HFF-Myc (cell line): ENCODE measurements around the gene SEPTIN6.
A peak's percentile ranks its signal among the peaks of the same experiment; 100 is the strongest.

ENCODE experiments used
- DNase-seq: peaks from one replicate; pipeline ENCODE4 v3.0.0-alpha.2; 2011; ENCODE audit warnings: low read depth; ENCODE audit errors: extremely low read depth
- H3K4me3 ChIP-seq: replicated peaks from 2 replicates; pipeline ENCODE4 v1.5.1; 2011; ENCODE audit warnings: low read depth, mild to moderate bottlenecking, control low read depth, low read length
- TF ChIP-seq, protein P1 (sequence below): IDR thresholded peaks from 2 replicates; pipeline ENCODE4 v1.5.1; 2012; ENCODE audit warnings: mild to moderate bottlenecking, low read depth, low read length, control low read depth; ENCODE audit errors: missing control alignments

Gene SEPTIN6

DNA sequence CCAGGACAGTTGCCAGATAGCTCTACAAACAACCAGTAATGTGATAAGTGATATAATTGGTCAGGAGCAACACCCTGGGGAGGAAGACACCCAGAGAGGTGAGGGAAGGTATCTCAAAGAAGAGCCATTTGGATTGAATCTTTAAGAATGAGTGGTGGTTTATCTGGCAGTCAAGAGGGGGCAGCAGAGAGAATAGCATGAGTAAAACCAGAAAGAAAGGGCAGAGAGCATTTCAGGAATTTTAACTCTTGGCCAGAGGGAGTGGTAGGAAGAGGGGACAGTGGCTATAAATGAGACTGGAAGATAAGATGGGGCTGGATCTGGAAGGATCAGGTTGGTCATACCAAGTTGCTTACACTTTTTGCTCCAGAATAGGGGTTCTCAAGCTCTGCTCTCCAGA is 5.9 kb upstream of the SEPTIN6 start:
- DNase-seq = no peak
- no peak overlapping the region for H3K4me3 ChIP-seq
- TF ChIP-seq, protein P1, sequence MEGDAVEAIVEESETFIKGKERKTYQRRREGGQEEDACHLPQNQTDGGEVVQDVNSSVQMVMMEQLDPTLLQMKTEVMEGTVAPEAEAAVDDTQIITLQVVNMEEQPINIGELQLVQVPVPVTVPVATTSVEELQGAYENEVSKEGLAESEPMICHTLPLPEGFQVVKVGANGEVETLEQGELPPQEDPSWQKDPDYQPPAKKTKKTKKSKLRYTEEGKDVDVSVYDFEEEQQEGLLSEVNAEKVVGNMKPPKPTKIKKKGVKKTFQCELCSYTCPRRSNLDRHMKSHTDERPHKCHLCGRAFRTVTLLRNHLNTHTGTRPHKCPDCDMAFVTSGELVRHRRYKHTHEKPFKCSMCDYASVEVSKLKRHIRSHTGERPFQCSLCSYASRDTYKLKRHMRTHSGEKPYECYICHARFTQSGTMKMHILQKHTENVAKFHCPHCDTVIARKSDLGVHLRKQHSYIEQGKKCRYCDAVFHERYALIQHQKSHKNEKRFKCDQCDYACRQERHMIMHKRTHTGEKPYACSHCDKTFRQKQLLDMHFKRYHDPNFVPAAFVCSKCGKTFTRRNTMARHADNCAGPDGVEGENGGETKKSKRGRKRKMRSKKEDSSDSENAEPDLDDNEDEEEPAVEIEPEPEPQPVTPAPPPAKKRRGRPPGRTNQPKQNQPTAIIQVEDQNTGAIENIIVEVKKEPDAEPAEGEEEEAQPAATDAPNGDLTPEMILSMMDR = peak; percentile 54

DNA sequence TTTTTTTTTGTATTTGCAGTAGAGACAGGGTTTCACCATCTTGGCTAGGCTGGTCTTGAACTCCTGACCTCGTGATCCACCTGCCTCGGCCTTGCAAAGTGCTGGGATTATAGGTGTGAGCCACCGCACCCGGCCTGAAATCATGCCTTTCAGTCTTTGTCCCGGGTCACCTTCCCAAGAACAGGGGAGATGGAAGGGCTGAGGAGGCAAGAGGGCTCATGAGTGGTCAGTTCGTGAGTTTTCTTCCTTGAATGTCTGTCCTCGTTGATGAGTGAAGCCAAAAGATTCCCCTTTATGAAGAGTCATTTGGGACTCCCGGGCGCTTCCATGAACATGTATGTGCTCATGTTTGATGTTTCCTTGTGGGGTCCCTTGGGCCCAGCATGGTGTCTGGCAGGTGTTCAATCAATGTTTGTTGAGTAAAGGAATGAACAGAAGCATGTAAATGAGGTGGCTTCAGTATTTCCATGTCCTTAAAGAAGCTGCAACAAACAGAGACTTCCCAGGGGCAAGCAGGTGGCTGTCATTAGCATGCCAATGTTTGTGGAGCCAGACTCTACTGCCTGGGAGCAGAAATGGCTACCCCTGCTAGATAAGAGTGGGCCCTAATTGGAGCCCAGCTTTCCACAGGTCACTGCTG is 3.4 kb upstream of the SEPTIN6 start:
- no peak for DNase-seq

DNA sequence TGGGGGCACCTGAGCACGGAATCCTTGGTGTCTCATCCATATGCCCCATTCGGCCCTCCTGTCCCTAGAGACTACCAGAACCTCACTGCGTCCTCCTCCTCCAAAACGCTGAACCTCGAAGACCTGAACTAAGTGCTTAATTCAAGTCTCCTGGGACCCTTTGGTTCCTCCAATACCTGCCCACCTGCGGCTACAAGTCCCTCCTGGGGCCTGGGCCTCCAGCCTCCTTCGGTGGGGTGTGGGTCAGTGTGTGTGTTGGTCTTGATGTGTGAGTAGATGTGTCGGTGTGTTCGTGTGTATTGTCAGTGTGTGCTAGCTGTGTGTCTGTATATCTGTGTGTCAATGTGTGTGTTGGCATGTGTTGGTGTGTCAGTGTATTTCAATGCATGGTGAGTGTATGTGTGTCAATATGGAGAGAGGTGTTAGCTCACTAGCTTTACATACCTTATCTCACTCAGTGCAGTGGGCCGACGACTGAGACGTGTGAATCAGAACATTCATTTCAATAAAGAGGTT is 2.6 kb upstream of the SEPTIN6 start:
- H3K4me3 ChIP-seq = no peak overlapping the region
- DNase-seq = no peak

More for the DNA sequence above, 3.4 kb upstream of the SEPTIN6 start:
- TF ChIP-seq, protein P1 = no peak
- H3K4me3 ChIP-seq = no peak overlapping the region

DNA sequence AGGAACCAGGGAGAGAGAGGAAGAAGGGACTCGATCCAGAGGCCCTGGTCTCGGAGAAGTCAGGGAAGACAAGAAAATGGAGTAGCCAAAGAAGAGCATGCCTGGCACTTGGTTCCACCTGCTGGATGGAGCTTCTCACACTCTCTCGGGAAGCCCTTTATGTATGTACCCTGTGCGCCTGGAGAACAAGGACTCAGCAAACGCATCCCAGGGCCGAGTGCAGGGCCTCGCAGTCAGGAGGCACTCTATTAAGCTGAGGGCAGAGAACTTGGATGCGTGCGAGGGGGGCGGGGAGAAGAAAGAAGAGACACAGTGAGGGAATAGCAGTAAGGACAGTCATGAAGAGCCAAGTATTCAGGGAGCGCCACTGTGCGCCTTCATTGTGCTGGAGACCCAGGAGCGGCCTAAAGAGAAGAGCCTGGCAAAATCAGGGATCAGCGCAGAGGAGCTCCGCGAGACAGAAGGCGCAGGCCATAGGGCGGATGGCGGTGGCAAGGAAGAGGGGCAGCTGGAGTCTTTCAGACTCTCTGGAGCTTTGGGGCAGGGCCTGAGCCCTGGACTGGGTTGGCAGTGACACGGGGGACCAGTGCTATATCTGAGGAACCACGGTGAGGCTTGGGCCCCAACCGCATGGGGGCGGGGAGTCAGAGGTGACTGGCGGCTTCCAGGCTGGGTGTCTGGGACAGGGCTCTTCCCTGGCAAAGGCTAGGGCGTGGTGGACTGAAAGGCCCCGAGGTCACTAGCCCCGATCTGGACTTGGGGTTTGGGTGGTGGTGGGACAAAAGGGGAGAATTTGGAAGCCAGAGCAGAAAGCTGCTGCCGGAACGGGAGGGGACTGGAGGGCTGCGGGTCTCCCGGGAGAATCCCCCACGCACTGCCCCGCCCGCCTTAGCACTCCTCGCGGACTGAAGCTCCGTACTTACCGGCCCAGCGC is 1.9 kb upstream of the SEPTIN6 start:
- no peak for DNase-seq
- TF ChIP-seq, protein P1 = no peak
- no peak overlapping the region for H3K4me3 ChIP-seq

More for the DNA sequence above, 2.6 kb upstream of the SEPTIN6 start:
- TF ChIP-seq, protein P1 = no peak

DNA sequence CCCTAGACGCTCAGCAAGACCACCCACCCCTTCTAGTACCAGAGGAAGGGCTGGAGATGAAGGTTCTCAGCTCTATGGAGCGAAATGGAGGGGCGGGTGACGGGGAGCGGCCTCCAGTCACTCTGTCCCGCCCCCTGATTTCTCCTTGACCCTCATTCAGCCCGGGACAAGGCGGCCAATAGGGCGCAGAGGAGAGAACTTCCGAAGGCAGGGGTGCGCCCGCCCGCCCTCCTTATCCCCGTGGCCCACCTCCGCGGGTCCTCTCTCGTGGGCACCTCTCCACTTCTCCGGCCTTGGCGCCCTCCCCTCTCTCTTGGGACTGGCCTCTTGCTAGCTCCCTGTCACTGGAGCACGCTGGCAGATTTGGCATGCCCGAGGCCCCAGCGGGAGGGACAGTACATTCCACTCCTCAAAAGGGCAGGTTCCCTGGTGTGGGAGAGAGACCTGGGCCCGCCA is 1.1 kb upstream of the SEPTIN6 start:
- peak overlapping the region; percentile 59; the same call in 1 of the 2 replicates for H3K4me3 ChIP-seq
- TF ChIP-seq, protein P1 = no peak
- no peak for DNase-seq

DNA sequence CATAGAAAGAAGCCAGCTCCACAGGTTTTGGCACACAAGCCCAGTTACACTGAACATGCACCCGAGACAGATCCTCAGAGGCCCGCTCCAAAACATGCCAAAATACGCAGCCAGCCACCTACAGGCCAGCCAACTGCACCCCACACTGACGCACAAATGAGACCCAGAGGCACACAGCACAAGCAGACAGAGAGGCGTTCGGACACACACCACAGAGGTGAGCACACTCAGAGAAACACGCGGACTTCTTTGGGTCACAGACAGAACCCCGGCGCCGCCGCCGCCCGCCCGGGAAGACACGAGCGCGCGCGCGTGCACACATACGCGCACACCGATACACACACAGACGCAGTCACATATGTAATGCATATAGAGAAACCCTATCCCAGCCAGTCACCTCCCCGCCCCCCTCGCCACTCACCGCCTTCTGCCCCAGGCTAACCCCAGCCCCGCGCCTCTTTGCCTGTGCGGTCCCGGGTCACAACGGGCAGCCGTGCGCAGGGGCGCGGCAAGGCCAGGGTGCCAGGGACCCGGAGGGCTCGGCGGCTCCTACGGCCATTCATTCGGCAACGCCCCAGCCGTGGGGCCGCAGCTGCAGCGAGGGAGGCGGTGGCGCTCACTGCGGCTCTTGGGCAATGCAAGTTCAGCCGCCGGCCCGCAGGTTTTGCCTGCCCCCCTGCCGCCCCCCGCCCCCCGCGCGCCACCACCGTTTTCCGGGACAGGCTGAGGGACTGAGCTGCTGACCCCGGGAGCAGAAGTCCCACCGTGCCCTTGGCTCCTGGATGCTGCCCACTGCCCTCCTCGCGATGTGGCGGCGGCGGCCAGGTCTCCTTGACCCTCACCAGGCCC is 553 bp downstream of the SEPTIN6 start:
- no peak for DNase-seq
- TF ChIP-seq, protein P1 = no peak
- peak overlapping the region; percentile 59 for H3K4me3 ChIP-seq
